GM21515 (cell line): ENCODE results near the gene SART3.
A peak's percentile ranks its signal among the peaks of the same experiment; 100 is the strongest.
"Not testable (repeated sequence)": the region's sequence is repeated elsewhere in the genome, so short reads cannot be mapped to it uniquely, and the experiment has no call there.

Experiments
- ATAC-seq: cut with Tn5 transposase; IDR thresholded peaks from one replicate; pipeline ENCODE4 v1.9.1; 2021; ENCODE audit not compliant: unreplicated experiment

The SART3 gene

GRCh38 chr12:108582978-108583770 lies 22.2 kb upstream of the SART3 start:
- no peak for ATAC-seq

- no peak for ATAC-seq
Measured at GRCh38 chr12:108582509-108582908, 21.5 kb upstream of the SART3 start.

- no peak for ATAC-seq
Measured at GRCh38 chr12:108581311-108582227, 20.6 kb upstream of the SART3 start.

GRCh38 chr12:108580531-108580930 lies 19.6 kb upstream of the SART3 start:
- ATAC-seq: no peak

GRCh38 chr12:108578813-108579212 lies 17.8 kb upstream of the SART3 start:
- no peak for ATAC-seq

GRCh38 chr12:108578264-108578663 lies 17.3 kb upstream of the SART3 start:
- ATAC-seq: no peak

GRCh38 chr12:108577458-108577857 lies 16.5 kb upstream of the SART3 start:
- ATAC-seq: no peak

GRCh38 chr12:108576660-108577234 lies 15.8 kb upstream of the SART3 start:
- ATAC-seq: no peak

GRCh38 chr12:108575199-108575912 lies 14.4 kb upstream of the SART3 start:
- ATAC-seq: no peak

- ATAC-seq: not testable (repeated sequence)
Measured at GRCh38 chr12:108574276-108574675, 13.3 kb upstream of the SART3 start.

GRCh38 chr12:108573317-108573716 lies 12.3 kb upstream of the SART3 start:
- ATAC-seq: no peak

GRCh38 chr12:108572166-108572790 lies 11.3 kb upstream of the SART3 start:
- no peak for ATAC-seq

GRCh38 chr12:108571609-108572165 lies 10.7 kb upstream of the SART3 start:
- no peak for ATAC-seq

- ATAC-seq: no peak
Measured at GRCh38 chr12:108570743-108571608, 10.0 kb upstream of the SART3 start.

GRCh38 chr12:108568338-108569154 lies 7.6 kb upstream of the SART3 start:
- peak; percentile 68 for ATAC-seq

- ATAC-seq: no peak
Measured at GRCh38 chr12:108567406-108568337, 6.7 kb upstream of the SART3 start.

- no peak for ATAC-seq
Measured at GRCh38 chr12:108566452-108566851, 5.5 kb upstream of the SART3 start.
